Measurements from ENCODE around the gene CLCN7. TPM values are rescaled to one million over a fixed set of nuclear protein-coding genes. Genes with fewer than 3 reads are reported as not detected.

The CLCN7 gene
- total RNA-seq, 1 donor from 2014 or later, result 29.5 TPM

DNA sequence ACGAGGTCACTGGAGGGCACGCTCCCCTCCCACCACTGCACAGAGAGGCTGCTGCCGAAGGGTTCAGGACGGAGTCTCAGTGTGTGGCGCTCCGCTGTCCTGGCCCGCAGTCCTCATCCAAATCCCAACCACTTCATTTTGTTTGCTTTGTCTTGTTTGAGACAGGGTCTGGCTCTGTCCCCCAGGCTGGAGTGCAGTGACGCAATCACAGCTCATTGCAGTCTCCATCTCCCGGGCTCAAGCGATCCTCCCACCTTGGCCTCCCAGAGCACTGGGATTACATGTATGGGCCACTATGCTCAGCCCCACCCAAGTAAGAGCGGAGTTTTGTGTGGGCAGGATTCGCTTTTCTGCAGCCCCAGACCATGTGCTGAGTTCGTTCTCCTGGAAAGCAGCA, 73.1 kb downstream of the CLCN7 start:
- no peak for DNase-seq

DNA sequence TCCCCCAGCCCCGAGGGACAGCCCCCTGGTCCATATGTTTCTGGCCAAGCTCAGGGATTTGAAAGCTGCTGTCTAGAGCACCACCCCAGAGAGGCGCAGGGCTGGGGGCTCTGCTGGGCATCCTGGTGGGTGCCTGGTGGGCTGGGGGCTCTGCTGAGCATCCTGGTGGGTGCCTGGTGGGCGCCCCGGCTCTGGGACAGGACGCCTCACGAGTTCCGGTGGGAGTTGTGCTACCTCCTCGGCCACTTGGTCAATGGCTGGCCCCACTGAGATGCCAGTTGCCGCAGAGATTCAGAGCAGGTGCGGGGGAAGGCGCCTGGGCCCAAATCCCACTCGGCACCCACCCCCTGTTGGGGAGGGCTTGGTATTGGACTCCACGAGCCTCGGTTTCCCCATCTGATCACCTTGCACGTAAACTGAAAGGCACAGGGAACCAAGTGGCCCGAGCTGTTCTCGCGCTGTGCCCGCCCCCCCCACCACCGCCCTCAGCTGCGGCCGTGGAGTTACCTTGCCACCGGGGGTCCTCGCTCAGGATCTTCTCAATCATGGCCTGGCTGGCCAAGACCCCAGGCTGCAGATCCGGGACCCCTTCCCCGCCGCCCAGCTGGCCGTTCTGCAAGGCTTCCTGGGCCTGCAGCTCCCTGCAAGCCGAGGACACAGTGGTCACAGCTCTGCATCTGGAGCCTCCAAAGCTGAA, 73.6 kb downstream of the CLCN7 start:
- DNase-seq, result no peak

DNA sequence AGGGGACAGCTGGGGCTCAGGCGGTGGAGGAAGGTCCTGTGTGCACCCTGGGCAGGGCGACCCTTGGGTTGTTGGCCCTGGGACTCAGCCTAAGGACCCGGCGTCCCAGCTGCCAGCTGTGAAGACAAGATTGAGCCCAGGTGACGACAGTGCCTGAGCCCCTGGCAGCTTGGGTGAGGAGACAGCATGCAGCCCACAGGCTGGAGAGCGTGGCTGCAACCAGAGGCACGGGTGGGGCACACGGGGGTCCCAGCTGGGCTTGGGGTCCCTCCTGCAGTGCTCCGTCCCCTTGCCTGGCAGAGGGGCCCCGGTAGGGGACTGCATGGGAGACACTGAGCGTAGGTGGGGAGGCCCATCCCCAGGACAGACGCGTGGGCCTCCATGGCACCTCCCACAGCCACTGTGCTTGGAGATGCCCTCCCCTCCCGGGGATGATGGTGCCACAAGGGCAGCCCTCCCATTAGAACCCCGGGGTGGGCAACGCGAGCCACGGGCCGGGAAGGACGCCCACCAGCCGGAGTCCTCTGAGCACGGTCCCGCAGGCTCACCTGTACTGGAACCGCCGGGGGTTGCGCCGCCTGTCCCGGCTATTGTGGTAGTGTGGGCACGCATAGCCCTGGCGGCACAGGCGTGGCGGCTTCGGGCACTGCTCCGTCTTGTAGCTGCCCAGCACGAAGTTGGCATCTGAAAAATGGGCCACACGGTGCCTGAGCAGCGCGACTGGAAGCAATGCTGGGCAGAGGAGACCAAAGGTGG, 75.8 kb downstream of the CLCN7 start:
- DNase-seq, result no peak

DNA sequence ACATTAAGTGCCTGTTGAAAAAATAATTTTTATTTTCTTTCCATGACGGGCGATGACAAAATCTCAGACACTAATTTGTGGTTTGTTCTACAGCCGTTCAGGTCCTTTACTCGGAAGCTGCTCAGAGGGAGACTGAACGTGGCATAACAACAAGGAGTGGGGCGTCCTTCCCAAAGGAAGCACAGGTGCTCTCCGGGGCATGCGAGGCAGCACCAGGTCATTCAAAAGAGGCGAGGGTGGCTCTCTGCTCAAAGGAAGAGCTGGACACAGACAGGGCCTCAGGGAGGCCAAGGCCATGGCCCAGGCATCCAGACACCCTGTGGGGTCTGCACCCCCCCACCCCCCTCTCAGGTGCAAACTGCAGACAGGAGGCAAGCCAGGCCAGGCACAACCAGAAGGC, 76.5 kb downstream of the CLCN7 start:
- DNase-seq, result no peak

DNA sequence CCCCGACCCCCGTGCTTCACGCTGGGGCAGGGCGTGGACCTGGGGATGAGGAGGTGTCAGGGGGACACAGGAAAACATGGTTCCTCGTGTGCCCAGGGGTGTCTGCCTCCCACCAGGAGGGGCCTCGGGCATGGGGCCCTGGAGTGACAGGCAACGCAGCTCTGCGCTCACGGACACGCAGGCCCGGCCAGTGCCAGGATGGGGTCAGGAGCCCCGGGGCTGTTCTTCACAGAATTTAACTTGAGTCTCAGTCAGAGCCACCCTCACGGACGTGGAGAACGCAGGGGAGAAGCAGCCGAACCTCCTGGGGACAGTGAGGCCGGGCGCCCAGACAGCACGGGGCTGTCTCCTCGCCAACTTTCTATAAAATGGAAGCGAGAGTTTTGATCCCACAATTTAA, 77.0 kb downstream of the CLCN7 start:
- DNase-seq, result no peak

DNA sequence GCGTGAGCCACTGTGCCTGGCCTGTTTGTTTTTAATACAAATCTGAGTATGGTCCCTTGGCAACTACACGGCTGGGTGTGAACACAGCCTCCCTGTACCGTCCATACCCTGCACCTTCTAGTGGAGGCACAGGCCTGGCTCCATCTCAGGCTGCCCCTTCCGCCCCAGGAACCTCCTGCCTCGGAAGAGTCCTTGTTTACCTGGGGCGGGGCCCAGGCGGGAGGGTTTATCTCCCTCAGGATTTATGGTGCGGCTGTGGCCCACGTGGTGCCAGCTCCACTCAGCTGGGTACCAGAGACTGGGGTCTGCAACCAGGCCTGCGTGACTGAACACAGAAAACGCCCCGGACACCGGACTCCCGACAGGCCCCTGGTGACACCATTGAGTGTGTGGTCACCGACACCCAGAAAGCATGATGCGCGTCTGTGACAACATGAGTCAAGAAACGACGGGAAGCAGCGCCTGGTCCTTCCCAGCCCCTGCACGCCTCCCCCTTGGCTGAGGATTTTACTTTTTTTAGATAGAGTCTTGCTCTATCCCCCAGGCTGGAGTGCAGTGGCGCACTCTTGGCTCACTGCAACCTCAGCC, 79.3 kb downstream of the CLCN7 start:
- DNase-seq, result no peak

Other genes with a start within 250 kb of the CLCN7 start
- not detected for gene TPSG1, start 249.8 kb downstream of the CLCN7 start, total RNA-seq
- 5.8 TPM for gene TPSB2, start 244.8 kb downstream of the CLCN7 start, total RNA-seq
- 4.5 TPM for gene TPSAB1, start 234.3 kb downstream of the CLCN7 start, total RNA-seq
- gene TPSD1, start 219.0 kb downstream of the CLCN7 start, total RNA-seq, result 0.51 TPM
- gene UBE2I, start 165.4 kb downstream of the CLCN7 start, total RNA-seq, result 50.9 TPM
- gene BAIAP3, start 141.4 kb downstream of the CLCN7 start, total RNA-seq, result 2.4 TPM
- 49.6 TPM for gene TSR3, start 123.2 kb downstream of the CLCN7 start, total RNA-seq
- 31.7 TPM for gene GNPTG, start 123.1 kb downstream of the CLCN7 start, total RNA-seq
- 11.5 TPM for gene UNKL, start 60.3 kb downstream of the CLCN7 start, total RNA-seq
- gene UQCC4, start 54.3 kb downstream of the CLCN7 start, total RNA-seq, result 8.6 TPM
- not detected for gene PERCC1, start 44.0 kb downstream of the CLCN7 start, total RNA-seq
- gene CCDC154, start 30.5 kb downstream of the CLCN7 start, total RNA-seq, result 0.51 TPM
- gene PTX4, start 13.9 kb upstream of the CLCN7 start, total RNA-seq, result 1.5 TPM
- 25.2 TPM for gene TELO2, start 18.3 kb upstream of the CLCN7 start, total RNA-seq
- 19.3 TPM for gene TMEM204, start 58.6 kb upstream of the CLCN7 start, total RNA-seq
- 22.7 TPM for gene IFT140, start 137.0 kb upstream of the CLCN7 start, total RNA-seq
- 10.8 TPM for gene CRAMP1, start 137.3 kb upstream of the CLCN7 start, total RNA-seq
- 40.4 TPM for gene JPT2, start 203.3 kb upstream of the CLCN7 start, total RNA-seq
- gene MAPK8IP3, start 231.2 kb upstream of the CLCN7 start, total RNA-seq, result 45.0 TPM

All from tongue (tissue), 2 donors.